DMS79 (cell line): ENCODE measurements around the gene SLC5A2.
"Not testable (repeated sequence)": the region's sequence is repeated elsewhere in the genome, so short reads cannot be mapped to it uniquely, and the experiment has no call there.

ENCODE experiments used
- DNase-seq: peaks from one replicate; lab custom pipeline; 2025; lab: John Stamatoyannopoulos, UW

Gene SLC5A2

DNA sequence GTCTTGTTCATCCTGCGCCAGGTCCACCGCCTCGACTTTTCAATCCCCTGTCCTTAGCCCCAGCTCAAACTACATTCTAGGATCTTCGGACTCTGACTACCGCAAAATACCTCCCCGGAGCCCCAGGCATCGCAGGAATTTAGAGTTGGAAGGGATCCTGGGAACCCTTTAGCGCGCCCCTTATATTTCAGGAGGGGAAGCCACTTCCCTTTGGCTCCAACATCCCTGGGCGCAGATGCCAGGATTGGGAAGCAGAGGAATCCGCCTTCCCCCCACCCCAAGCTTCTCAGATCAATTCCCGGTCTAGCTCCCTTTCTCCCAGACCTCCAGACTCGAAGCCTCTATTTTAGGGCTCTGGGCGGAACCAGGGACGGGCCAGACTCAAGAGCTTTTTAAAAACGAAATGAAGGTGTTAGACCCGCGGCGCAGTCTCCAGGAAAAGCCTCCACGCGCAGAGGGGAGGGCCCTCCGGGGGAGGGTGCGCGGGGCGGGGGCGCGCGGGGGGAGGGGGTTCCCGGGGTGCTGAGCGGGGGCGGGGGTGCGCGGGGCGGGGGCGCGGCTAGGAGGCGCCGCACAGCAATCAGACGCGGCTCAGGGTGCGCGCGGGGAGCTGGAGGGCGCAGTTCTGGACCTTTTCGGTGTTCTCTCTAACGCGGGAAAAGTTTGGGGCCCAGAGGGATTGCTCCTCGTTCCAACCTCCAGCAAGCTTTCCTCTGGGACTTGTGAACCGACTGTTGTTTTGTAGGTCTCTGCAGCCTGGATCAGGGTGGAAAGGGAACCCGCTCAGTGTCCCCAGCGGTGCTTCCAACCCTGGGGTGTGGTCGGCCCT is 46.4 kb downstream of the SLC5A2 start:
- no peak for DNase-seq

DNA sequence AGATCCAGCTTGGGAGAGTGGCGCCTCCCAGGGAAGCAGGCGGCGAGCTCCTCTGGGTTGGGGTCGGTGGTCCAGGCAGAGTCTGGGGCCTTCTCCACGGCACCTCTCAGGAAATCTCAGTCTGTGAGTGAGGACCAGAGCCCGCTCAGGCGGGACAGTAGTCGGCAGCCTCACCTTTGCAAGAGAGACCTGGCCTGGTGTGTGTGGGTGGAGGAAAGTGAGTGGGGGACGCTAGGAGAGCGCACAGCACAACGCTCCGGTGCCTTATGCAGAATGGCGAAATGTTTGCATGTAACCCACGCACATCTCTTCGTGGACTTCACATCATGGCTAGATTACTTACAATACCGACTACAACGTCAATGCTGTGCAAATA is 47.0 kb downstream of the SLC5A2 start:
- DNase-seq = no peak

GRCh38 chr16:31530405-31530804 is 47.5 kb downstream of the SLC5A2 start:
- DNase-seq = no peak

DNA sequence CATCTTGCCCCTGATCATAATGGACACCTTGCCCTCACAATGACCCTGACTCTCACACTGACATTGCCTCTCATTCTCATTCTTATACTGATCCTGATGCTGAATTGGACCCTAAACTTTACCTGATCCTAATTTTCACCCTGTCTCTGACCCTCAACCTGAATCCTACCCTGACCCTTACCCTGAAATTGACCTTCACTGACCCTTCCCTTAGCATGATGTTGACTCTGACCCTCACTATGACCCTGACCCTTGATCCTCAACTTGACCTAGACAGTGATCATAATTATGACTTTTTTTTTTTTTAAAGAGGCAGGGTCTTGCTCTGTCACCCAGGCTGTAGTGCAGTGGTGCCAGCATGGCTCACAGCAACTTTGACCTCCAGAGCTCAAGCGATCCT is 48.2 kb downstream of the SLC5A2 start:
- DNase-seq = no peak

DNA sequence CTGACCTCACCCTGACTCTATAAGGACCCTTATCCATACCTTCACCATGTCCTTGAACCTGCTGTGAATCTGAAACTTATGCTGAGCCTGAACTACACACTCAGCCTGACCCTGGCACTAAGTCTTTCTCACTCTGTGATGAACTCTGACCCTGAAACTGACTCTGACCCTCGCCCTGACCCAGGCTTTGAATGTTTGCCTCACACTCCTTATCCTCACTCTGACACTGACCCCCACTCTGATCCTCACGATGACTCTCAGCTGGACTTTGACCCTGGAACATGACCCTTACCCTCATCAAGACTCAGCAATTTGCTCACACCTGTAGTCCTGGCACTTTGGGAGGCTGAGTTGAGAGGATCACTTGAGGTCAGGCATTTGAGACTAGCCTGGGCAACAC is 49.2 kb downstream of the SLC5A2 start:
- DNase-seq = no peak

- no peak for DNase-seq
These were observed 50.0 kb downstream of the SLC5A2 start for GRCh38 chr16:31532896-31533295.

GRCh38 chr16:31535737-31536136 is 52.8 kb downstream of the SLC5A2 start:
- DNase-seq = no peak

GRCh38 chr16:31536804-31537361 is 54.0 kb downstream of the SLC5A2 start:
- DNase-seq = no peak

GRCh38 chr16:31537362-31538242 is 54.7 kb downstream of the SLC5A2 start:
- DNase-seq = no peak

DNA sequence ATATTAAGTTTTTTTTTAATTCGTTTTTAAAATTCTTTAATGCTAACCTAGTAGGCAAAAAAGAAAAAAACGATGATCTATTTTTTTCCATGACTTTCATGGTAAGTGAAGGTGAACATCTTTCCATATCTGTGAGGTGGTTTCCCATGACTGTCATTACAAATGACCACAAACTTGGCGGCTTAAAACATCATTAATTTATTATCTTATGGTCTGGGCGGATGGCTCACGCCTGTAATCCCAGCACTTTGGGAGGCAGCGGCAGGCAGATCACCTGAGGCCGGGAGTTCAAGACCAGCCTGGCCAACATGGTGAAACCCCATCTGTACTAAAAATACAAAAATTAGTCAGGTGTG is 55.3 kb downstream of the SLC5A2 start:
- not testable (repeated sequence) for DNase-seq

GRCh38 chr16:31539762-31540161 is 56.8 kb downstream of the SLC5A2 start:
- DNase-seq = not testable (repeated sequence)
